Mesendoderm (in vitro differentiated cells): Measurements from ENCODE around the gene SHMT1.
"Not testable (repeated sequence)": the region's sequence is repeated elsewhere in the genome, so short reads cannot be mapped to it uniquely, and the experiment has no call there.

Experiments used
- DNase-seq: peaks from one replicate; pipeline ENCODE4 v3.0.0; 2013
- H2AK5ac ChIP-seq: 2 replicates; pipeline ENCODE4 v1.6.1; 2013; ENCODE audit warnings: low read length, inconsistent platforms
- H2BK120ac ChIP-seq: 2 replicates; pipeline ENCODE4 v1.6.1; 2013; ENCODE audit warnings: low read depth, mild to moderate bottlenecking, low read length, moderate library complexity, mixed read lengths
- H2BK15ac ChIP-seq: replicated peaks from 2 replicates; pipeline ENCODE4 v1.6.1; 2013; ENCODE audit warnings: low read depth, mild to moderate bottlenecking, moderate library complexity
- H2BK5ac ChIP-seq: 2 replicates; pipeline ENCODE4 v1.6.1; 2013; ENCODE audit warnings: low read length, inconsistent platforms
- H3K18ac ChIP-seq: 2 replicates; pipeline ENCODE4 v1.6.1; 2013; ENCODE audit warnings: mild to moderate bottlenecking, low read length, mixed read lengths
- H3K23ac ChIP-seq: one replicate; pipeline ENCODE4 v1.6.1; 2013; ENCODE audit warnings: low read length
- H3K27ac ChIP-seq: 2 replicates; pipeline ENCODE4 v1.5.1; 2013; ENCODE audit warnings: low read depth, mild to moderate bottlenecking, inconsistent platforms, low read length, moderate library complexity
- H3K27me3 ChIP-seq: 2 replicates; pipeline ENCODE4 v1.6.1; 2013; ENCODE audit warnings: low read length, control low read depth, mild to moderate bottlenecking, inconsistent platforms; ENCODE audit not compliant: insufficient read depth, poor library complexity
- H3K36me3 ChIP-seq: 2 replicates; pipeline ENCODE4 v1.6.1; 2013; ENCODE audit warnings: low read length, inconsistent platforms; ENCODE audit not compliant: control insufficient read depth, insufficient read depth
- H3K4ac ChIP-seq: one replicate; pipeline ENCODE4 v1.6.1; 2013; ENCODE audit warnings: low read depth, mild to moderate bottlenecking, low read length, moderate library complexity
- H3K4me1 ChIP-seq: 2 replicates; pipeline ENCODE4 v1.6.1; 2013; ENCODE audit warnings: low read depth, low read length, inconsistent platforms; ENCODE audit not compliant: control insufficient read depth
- H3K4me2 ChIP-seq: 2 replicates; pipeline ENCODE4 v1.6.1; 2013; ENCODE audit warnings: low read length
- H3K4me3 ChIP-seq: 2 replicates; pipeline ENCODE4 v1.5.1; 2013; ENCODE audit warnings: mild to moderate bottlenecking, low read length
- H3K56ac ChIP-seq: one replicate; pipeline ENCODE4 v1.6.1; 2013; ENCODE audit warnings: low read length
- H3K79me1 ChIP-seq: 2 replicates; pipeline ENCODE4 v1.6.1; 2013; ENCODE audit warnings: low read length, inconsistent platforms
- H3K79me2 ChIP-seq: 2 replicates; pipeline ENCODE4 v1.6.1; 2013; ENCODE audit warnings: mild to moderate bottlenecking, low read length; ENCODE audit not compliant: control insufficient read depth, insufficient read depth
- H3K9ac ChIP-seq: 2 replicates; pipeline ENCODE4 v1.6.1; 2013; ENCODE audit warnings: low read length, inconsistent platforms
- H4K5ac ChIP-seq: one replicate; pipeline ENCODE4 v1.6.1; 2013; ENCODE audit warnings: low read length
- H4K8ac ChIP-seq: one replicate; pipeline ENCODE4 v1.6.1; 2013; ENCODE audit warnings: low read depth, mild to moderate bottlenecking, control low read depth, low read length, moderate library complexity
- WGBS: extraction: QIAGEN DNeasy Blood & Tissue Kit; methylation state at CpG from one replicate; pipeline ENCODE4 v1.1.7; 2013; ENCODE audit warnings: low lambda C conversion rate, missing lambda C conversion rate; ENCODE audit not compliant: insufficient coverage; ENCODE audit errors: extremely low coverage; 5-methylcytosine and 5-hydroxymethylcytosine counted together

Gene SHMT1

GRCh38 chr17:18387583-18387982 is 24.2 kb upstream of the SHMT1 start:
- not testable (repeated sequence) for H3K23ac ChIP-seq, H3K79me2 ChIP-seq, H4K5ac ChIP-seq, H4K8ac ChIP-seq, H3K27me3 ChIP-seq, H2BK15ac ChIP-seq, H2BK5ac ChIP-seq, H3K4me2 ChIP-seq, H3K4ac ChIP-seq, H3K27ac ChIP-seq, H3K36me3 ChIP-seq, H3K4me3 ChIP-seq, H2AK5ac ChIP-seq, H3K56ac ChIP-seq, H3K79me1 ChIP-seq, H3K18ac ChIP-seq, H3K4me1 ChIP-seq, H2BK120ac ChIP-seq, DNase-seq, H3K9ac ChIP-seq
- whole genome bisulfite sequencing: no CpG with 5 or more reads among the region's 5 CpGs

GRCh38 chr17:18384271-18384670 is 20.9 kb upstream of the SHMT1 start:
- not testable (repeated sequence) for H2BK15ac ChIP-seq, H3K23ac ChIP-seq, H2AK5ac ChIP-seq, H3K9ac ChIP-seq, H3K56ac ChIP-seq, H3K27me3 ChIP-seq, H2BK120ac ChIP-seq, H4K5ac ChIP-seq, H3K4me2 ChIP-seq, H3K79me2 ChIP-seq, H3K27ac ChIP-seq, H3K18ac ChIP-seq, H3K79me1 ChIP-seq, H3K4ac ChIP-seq, H2BK5ac ChIP-seq, DNase-seq, H3K36me3 ChIP-seq, H3K4me1 ChIP-seq, H3K4me3 ChIP-seq, H4K8ac ChIP-seq
- no CpG with 5 or more reads among the region's 7 CpGs for WGBS

GRCh38 chr17:18383079-18383481 is 19.7 kb upstream of the SHMT1 start:
- H3K27ac ChIP-seq, DNase-seq, H3K4ac ChIP-seq, H3K9ac ChIP-seq, H2AK5ac ChIP-seq, H2BK15ac ChIP-seq, H3K23ac ChIP-seq, H3K79me2 ChIP-seq, H3K4me1 ChIP-seq, H3K4me2 ChIP-seq, H4K8ac ChIP-seq, H3K27me3 ChIP-seq, H4K5ac ChIP-seq, H3K79me1 ChIP-seq, H2BK120ac ChIP-seq, H2BK5ac ChIP-seq, H3K4me3 ChIP-seq, H3K18ac ChIP-seq, H3K36me3 ChIP-seq: not testable (repeated sequence)
- H3K56ac ChIP-seq: peak overlapping the region; percentile 49
- WGBS: no CpG with 5 or more reads among the region's 36 CpGs

GRCh38 chr17:18382441-18383078 is 19.2 kb upstream of the SHMT1 start:
- no peak overlapping the region for H3K4ac ChIP-seq
- H3K27ac ChIP-seq: no peak overlapping the region
- H2BK15ac ChIP-seq: no peak overlapping the region
- DNase-seq: no peak
- H3K9ac ChIP-seq: no peak overlapping the region
- no peak overlapping the region for H3K4me2 ChIP-seq
- no peak overlapping the region for H4K5ac ChIP-seq
- H3K79me2 ChIP-seq: no peaks in the 10 kb centered on the region
- peak overlapping the region; percentile 49 for H3K56ac ChIP-seq
- H4K8ac ChIP-seq: no peak overlapping the region
- H2BK5ac ChIP-seq: no peak overlapping the region
- H3K79me1 ChIP-seq: no peaks in the 10 kb centered on the region
- no peaks in the 10 kb centered on the region for H3K4me1 ChIP-seq
- no peak overlapping the region for H2AK5ac ChIP-seq
- no CpG with 5 or more reads among the region's 36 CpGs for WGBS
- H3K27me3 ChIP-seq: no peaks in the 10 kb centered on the region
- H3K36me3 ChIP-seq: no peaks in the 10 kb centered on the region
- no peak overlapping the region for H3K23ac ChIP-seq
- no peak overlapping the region for H3K18ac ChIP-seq
- no peak overlapping the region for H3K4me3 ChIP-seq
- H2BK120ac ChIP-seq: no peak overlapping the region

GRCh38 chr17:18381953-18382245 is 18.5 kb upstream of the SHMT1 start:
- no peak overlapping the region for H2AK5ac ChIP-seq
- no peaks in the 10 kb centered on the region for H3K36me3 ChIP-seq
- no peak overlapping the region for H3K23ac ChIP-seq
- no peaks in the 10 kb centered on the region for H3K4me1 ChIP-seq
- H3K79me2 ChIP-seq: no peaks in the 10 kb centered on the region
- WGBS: no CpG with 5 or more reads among the region's 3 CpGs
- H3K4me3 ChIP-seq: no peak overlapping the region
- DNase-seq: no peak
- no peaks in the 10 kb centered on the region for H3K27me3 ChIP-seq
- no peak overlapping the region for H3K18ac ChIP-seq
- H4K5ac ChIP-seq: no peak overlapping the region
- H2BK5ac ChIP-seq: no peak overlapping the region
- H3K79me1 ChIP-seq: no peaks in the 10 kb centered on the region
- H2BK120ac ChIP-seq: no peak overlapping the region
- H2BK15ac ChIP-seq: no peak overlapping the region
- no peak overlapping the region for H3K27ac ChIP-seq
- no peak overlapping the region for H4K8ac ChIP-seq
- no peak overlapping the region for H3K4ac ChIP-seq
- no peak overlapping the region for H3K4me2 ChIP-seq
- H3K56ac ChIP-seq: no peak overlapping the region
- H3K9ac ChIP-seq: no peak overlapping the region

GRCh38 chr17:18381158-18381952 is 18.0 kb upstream of the SHMT1 start:
- H3K56ac ChIP-seq: no peak overlapping the region
- H3K4me1 ChIP-seq: no peaks in the 10 kb centered on the region
- H3K79me1 ChIP-seq: no peaks in the 10 kb centered on the region
- H3K23ac ChIP-seq: no peak overlapping the region
- no peak overlapping the region for H2BK120ac ChIP-seq
- WGBS: no CpG with 5 or more reads among the region's 23 CpGs
- no peak overlapping the region for H3K4ac ChIP-seq
- no peak for DNase-seq
- H4K8ac ChIP-seq: no peak overlapping the region
- no peak overlapping the region for H2BK5ac ChIP-seq
- no peaks in the 10 kb centered on the region for H3K27me3 ChIP-seq
- H2AK5ac ChIP-seq: no peak overlapping the region
- H3K36me3 ChIP-seq: no peaks in the 10 kb centered on the region
- no peak overlapping the region for H3K9ac ChIP-seq
- H3K79me2 ChIP-seq: no peaks in the 10 kb centered on the region
- no peak overlapping the region for H3K4me3 ChIP-seq
- H3K27ac ChIP-seq: no peak overlapping the region
- no peak overlapping the region for H4K5ac ChIP-seq
- no peak overlapping the region for H2BK15ac ChIP-seq
- no peak overlapping the region for H3K18ac ChIP-seq
- no peak overlapping the region for H3K4me2 ChIP-seq
